Activated naive CD8-positive, alpha-beta T cell treated with anti-CD3 and anti-CD28 coated beads, Interleukin-2, amount 10 ng/mL, durations not matched to agents 7 days and 5 days (primary cell): ENCODE measurements around the gene MYL11. TPM values are rescaled to one million over a fixed set of nuclear protein-coding genes. Genes with fewer than 3 reads are reported as not detected.
A peak's percentile ranks its signal among the peaks of the same experiment; 100 is the strongest.
"Not testable (repeated sequence)": the region's sequence is repeated elsewhere in the genome, so short reads cannot be mapped to it uniquely, and the experiment has no call there.

Experiments
- ATAC-seq: fragments of 150-1000 bp; cut with Tn5 transposase; one replicate; pipeline ENCODE4 v1.10.0; 2021; ENCODE audit warnings: low read depth, moderate library complexity
- POLR2A ChIA-PET: fragments of 350-600 bp; sonication (Branson Sonifier 250); formaldehyde crosslinking; loops from one replicate; lab custom pipeline; 2021; ENCODE audit warnings: antibody characterized with exemption; lab: Charles Lee
- DNase-seq: peaks from one replicate; pipeline ENCODE4 v3.0.0; 2021
- H3K27ac Mint-ChIP-seq: one replicate; pipeline ENCODE4 v1.8.0; 2022; ENCODE audit warnings: mild to moderate bottlenecking, mixed read lengths
- H3K27me3 Mint-ChIP-seq: one replicate; pipeline ENCODE4 v1.8.0; 2022; ENCODE audit warnings: mild to moderate bottlenecking, moderate library complexity, mixed read lengths
- H3K36me3 Mint-ChIP-seq: one replicate; pipeline ENCODE4 v1.8.0; 2021; ENCODE audit warnings: mild to moderate bottlenecking, mixed read lengths
- H3K4me1 Mint-ChIP-seq: one replicate; pipeline ENCODE4 v1.8.0; 2021; ENCODE audit warnings: mixed read lengths
- H3K4me3 Mint-ChIP-seq: one replicate; pipeline ENCODE4 v1.8.0; 2022; ENCODE audit warnings: mild to moderate bottlenecking, moderate library complexity, mixed read lengths
- H3K9me3 Mint-ChIP-seq: one replicate; pipeline ENCODE4 v1.8.0; 2021; ENCODE audit warnings: mixed read lengths
- total RNA-seq, 2 experiments: library from RNA; stranded (reverse); gene quantifications; one replicate each; pipeline ENCODE4 v1.2.3, GENCODE V29; 2021

MYL11 gene
- 1 to 10 TPM in 1 of 2 experiments, not detected in 1; 1.7 TPM for total RNA-seq

- POLR2A ChIA-PET = interaction anchor here (1.4 kb wide), 1 partner anchor 9 kb away, joined by 3 read pairs; no protein-coding TSS in a partner anchor
- Mint-ChIP-seq H3K36me3 (peaks cover 9% of the 10 kb centered on the region), H3K9me3 (no peaks in the 10 kb centered on the region), H3K4me3 (no peak within 1 kb of the TSS), H3K27ac (peak within 1 kb of the TSS; percentile 74), H3K4me1 (peaks cover 21% of the 10 kb centered on the region), H3K27me3 (no peaks in the 10 kb centered on the region)
- DNase-seq (no peak), ATAC-seq (no peak)
Measured at GRCh38 chr16:30374538-30374937, at the start of gene MYL11. Gene MYL11 (plus strand): TSS chr16:30374802. CDS start chr16:30374858, 56 bp downstream.

DNA sequence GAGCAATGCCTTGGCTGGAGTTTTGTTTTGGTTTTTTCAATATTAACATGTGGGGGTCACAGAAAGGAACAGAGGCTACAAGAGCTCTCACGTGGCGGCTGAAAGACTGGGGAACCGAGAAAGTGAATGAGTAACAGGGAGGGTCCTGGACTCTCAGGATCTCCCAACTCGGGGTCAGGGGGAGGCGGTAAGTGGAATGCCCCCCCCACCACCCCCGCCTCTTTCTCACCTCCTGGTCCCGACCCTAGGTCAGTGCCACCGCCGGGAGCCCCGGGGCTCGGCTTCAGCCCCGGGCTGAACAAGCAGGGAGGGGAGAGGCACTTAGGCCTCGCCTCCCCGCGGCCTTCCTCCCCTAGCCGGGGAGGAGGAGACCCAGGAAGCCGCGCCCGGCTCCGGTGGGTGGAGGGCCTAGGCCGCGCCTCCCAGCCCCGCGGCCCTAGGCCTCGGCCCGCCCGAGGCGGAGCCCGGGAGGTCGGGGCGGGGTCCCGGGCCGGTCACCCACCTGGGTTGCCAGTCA is 40.1 kb upstream of the MYL11 start:
- H3K4me1 Mint-ChIP-seq = peaks cover 13% of the 10 kb centered on the region
- H3K27me3 Mint-ChIP-seq, H3K9me3 Mint-ChIP-seq, H3K36me3 Mint-ChIP-seq: not testable (repeated sequence)
- H3K27ac Mint-ChIP-seq = peak overlapping the region; percentile 85
- POLR2A ChIA-PET = interaction anchor here (0.8 to 2.0 kb wide), 6 partner anchors 19 to 269 kb away, joined by 3 to 13 read pairs (median 4); partner anchors contain the start of genes ALDOA, CD2BP2 and DCTPP1
- ATAC-seq (peak; percentile 93), DNase-seq (peak; percentile 91)
- peak overlapping the region; percentile 100 for H3K4me3 Mint-ChIP-seq

GRCh38 chr16:30335028-30335597 is 39.5 kb upstream of the MYL11 start:
- Mint-ChIP-seq H3K4me1 (peaks cover 16% of the 10 kb centered on the region), H3K27ac (peak overlapping the region; percentile 84), H3K4me3 (peak overlapping the region; percentile 88)
- POLR2A ChIA-PET = interaction anchor here (0.6 to 2.0 kb wide), 13 partner anchors 19 to 269 kb away, joined by 3 to 13 read pairs (median 3); partner anchors contain the start of genes ALDOA, CD2BP2, DCTPP1 and ZNF771
- ATAC-seq (peak; percentile 82), DNase-seq (peak; percentile 92)
- not testable (repeated sequence) for H3K27me3 Mint-ChIP-seq, H3K36me3 Mint-ChIP-seq, H3K9me3 Mint-ChIP-seq

DNA sequence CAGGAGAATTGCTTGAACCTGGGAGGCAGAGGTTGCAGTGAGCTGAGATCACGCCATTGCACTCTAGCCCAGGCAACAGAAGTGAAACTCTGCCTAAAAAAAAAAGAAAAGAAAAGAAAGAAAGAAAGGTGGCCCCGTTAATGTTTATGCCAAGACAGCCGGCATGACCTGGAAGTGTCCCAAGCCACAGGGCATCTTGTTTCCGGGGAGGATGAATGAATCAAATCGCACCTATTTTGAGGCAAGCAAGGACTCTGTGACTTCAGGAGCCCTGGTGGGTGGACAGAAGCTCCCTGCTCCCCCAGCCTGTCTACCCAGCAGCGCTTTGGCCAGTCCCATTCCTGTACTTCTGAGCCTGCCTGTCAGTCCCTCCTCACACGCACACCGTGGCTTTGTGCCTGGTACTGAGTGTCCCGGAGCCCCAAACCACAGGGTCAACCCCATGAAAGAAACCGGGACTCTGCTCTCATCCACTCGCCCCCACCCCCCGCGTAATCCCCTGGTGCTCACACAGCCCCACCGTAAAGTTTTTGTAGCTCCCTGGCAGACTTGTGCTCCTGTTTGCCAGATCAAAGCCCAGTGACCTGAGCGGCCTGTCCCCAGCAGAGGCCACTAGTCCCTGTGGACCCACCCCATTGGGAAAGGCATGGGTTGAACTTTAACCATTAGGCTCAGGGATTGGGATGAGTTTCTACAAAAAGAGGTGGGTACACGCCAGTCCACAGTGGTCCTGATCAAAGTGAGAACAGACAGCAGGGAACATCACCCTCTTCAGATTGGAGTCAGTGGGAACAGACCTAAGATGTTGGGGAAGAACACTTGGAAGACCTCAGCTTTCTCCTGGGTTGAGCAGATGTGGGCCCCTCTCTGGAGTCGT is 38.8 kb upstream of the MYL11 start:
- Mint-ChIP-seq H3K27ac (peak overlapping the region; percentile 84), H3K36me3 (peaks cover 1% of the 10 kb centered on the region), H3K27me3 (no peaks in the 10 kb centered on the region), H3K9me3 (no peaks in the 10 kb centered on the region), H3K4me3 (peak overlapping the region; percentile 88), H3K4me1 (peaks cover 17% of the 10 kb centered on the region)
- POLR2A ChIA-PET = interaction anchor here (0.6 to 2.0 kb wide), 14 partner anchors 18 to 270 kb away, joined by 3 to 13 read pairs (median 3); partner anchors contain the start of genes ALDOA, CD2BP2, DCTPP1 and ZNF771
- DNase-seq (no peak), ATAC-seq (peak; percentile 0)

DNA sequence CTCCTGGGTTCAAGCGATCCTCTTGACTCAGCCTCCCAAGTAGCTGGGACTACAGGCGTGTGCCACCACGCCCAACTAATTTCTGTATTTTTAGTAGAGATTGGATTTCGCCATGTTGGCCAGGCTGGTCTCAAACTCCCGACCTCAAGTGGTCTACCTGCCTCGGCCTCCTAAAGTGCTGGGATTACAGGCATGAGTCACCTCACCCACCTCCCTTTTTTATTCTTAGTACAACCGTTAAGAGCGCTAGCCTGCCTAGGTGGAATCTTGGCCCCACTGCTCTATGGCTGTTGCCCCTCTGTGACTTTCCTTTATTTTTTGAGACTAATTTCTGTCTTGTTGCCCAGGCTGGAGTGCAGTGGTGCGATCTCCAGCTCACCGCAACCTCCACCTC is 36.6 kb upstream of the MYL11 start:
- peaks cover 15% of the 10 kb centered on the region for H3K4me1 Mint-ChIP-seq
- H3K4me3 Mint-ChIP-seq, POLR2A ChIA-PET: not testable (repeated sequence)

DNA sequence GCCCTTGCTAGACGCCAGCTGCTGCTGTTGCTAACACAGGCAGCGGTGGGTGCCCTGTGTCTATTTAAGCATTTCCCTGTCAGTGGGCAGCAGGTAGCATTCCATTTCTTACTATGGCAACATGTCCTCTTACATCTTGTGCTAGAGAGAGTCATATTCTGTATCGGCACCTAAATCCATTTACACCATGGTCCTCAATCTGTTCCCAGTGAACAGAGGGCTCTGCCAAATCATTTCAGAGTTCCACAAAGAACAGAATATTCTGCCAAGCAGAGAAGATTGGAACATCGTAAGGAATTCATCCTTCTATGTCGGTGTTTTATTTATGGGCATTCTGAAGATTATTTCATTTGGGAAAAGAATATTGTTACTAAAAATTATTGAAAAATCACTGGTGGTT is 35.9 kb upstream of the MYL11 start:
- H3K4me3 Mint-ChIP-seq, H3K27me3 Mint-ChIP-seq, ATAC-seq, H3K27ac Mint-ChIP-seq, POLR2A ChIA-PET, H3K9me3 Mint-ChIP-seq, DNase-seq, H3K36me3 Mint-ChIP-seq: not testable (repeated sequence)
- H3K4me1 Mint-ChIP-seq = peaks cover 15% of the 10 kb centered on the region

More for the DNA sequence above, 36.6 kb upstream of the MYL11 start:
- not testable (repeated sequence) for H3K27ac Mint-ChIP-seq, H3K27me3 Mint-ChIP-seq, DNase-seq, H3K36me3 Mint-ChIP-seq, H3K9me3 Mint-ChIP-seq, ATAC-seq

DNA sequence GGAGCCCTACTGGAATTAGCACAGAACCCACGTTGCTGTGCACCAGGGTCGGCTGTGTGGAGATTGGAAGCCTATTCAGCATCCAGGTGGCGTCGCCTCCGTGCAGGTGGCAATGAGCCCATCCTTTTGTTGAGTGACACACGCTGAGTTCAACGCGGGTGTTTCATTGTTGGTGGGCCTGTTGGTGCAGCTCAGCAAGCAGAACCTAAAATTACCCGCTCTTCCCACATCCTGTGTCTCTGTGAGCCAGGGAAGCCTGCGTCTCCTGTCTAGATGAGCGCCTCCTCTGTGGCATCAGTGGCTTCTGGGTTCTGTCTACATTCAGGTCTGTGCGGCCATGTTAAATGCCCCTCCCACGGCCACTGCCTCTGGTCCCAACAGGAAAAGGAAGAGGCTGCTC is 34.0 kb upstream of the MYL11 start:
- H3K27ac Mint-ChIP-seq = peak overlapping the region; percentile 58
- no peak for DNase-seq

GRCh38 chr16:30341971-30342370 is 32.6 kb upstream of the MYL11 start:
- not testable (repeated sequence) for H3K9me3 Mint-ChIP-seq, H3K36me3 Mint-ChIP-seq, H3K4me1 Mint-ChIP-seq, DNase-seq, ATAC-seq, H3K4me3 Mint-ChIP-seq, H3K27ac Mint-ChIP-seq, H3K27me3 Mint-ChIP-seq
- POLR2A ChIA-PET = interaction anchor here (1.9 kb wide), 1 partner anchor 13 kb away, joined by 9 read pairs; the partner anchor contains the start of gene CD2BP2

More for the DNA sequence above, 34.0 kb upstream of the MYL11 start:
- H3K4me1 Mint-ChIP-seq = peaks cover 13% of the 10 kb centered on the region
- POLR2A ChIA-PET = interaction anchor here (0.6 to 1.9 kb wide), 3 partner anchors 14 to 48 kb away, joined by 4 to 9 read pairs (median 6); partner anchors contain the start of gene CD2BP2
- peak overlapping the region; percentile 66 for H3K4me3 Mint-ChIP-seq
- ATAC-seq = peak; percentile 70
- no peaks in the 10 kb centered on the region for H3K27me3 Mint-ChIP-seq
- no peaks in the 10 kb centered on the region for H3K36me3 Mint-ChIP-seq
- H3K9me3 Mint-ChIP-seq = no peaks in the 10 kb centered on the region

GRCh38 chr16:30342751-30343490 is 31.7 kb upstream of the MYL11 start:
- DNase-seq (no peak), ATAC-seq (no peak)
- Mint-ChIP-seq H3K27ac (no peak overlapping the region), H3K4me3 (no peak overlapping the region), H3K9me3 (no peaks in the 10 kb centered on the region), H3K36me3 (no peaks in the 10 kb centered on the region), H3K27me3 (no peaks in the 10 kb centered on the region), H3K4me1 (peaks cover 8% of the 10 kb centered on the region)
- POLR2A ChIA-PET = interaction anchor here (1.9 kb wide), 1 partner anchor 12 kb away, joined by 9 read pairs; the partner anchor contains the start of gene CD2BP2

GRCh38 chr16:30343491-30343820 is 31.1 kb upstream of the MYL11 start:
- H3K27me3 Mint-ChIP-seq, H3K4me1 Mint-ChIP-seq, H3K9me3 Mint-ChIP-seq, H3K4me3 Mint-ChIP-seq, DNase-seq, H3K36me3 Mint-ChIP-seq, ATAC-seq, POLR2A ChIA-PET, H3K27ac Mint-ChIP-seq: not testable (repeated sequence)

- ATAC-seq = no peak
- Mint-ChIP-seq H3K27me3 (no peaks in the 10 kb centered on the region), H3K36me3 (peaks cover 10% of the 10 kb centered on the region), H3K27ac (no peak overlapping the region), H3K4me3 (no peak overlapping the region), H3K9me3 (no peaks in the 10 kb centered on the region), H3K4me1 (peaks cover 18% of the 10 kb centered on the region)
- POLR2A ChIA-PET = interaction anchor here (0.6 to 1.5 kb wide), 2 partner anchors 9 to 347 kb away, joined by 4 to 5 read pairs; partner anchors contain the start of gene CD2BP2
- DNase-seq = no peak
Measured at GRCh38 chr16:30346286-30346685, 28.3 kb upstream of the MYL11 start.

DNA sequence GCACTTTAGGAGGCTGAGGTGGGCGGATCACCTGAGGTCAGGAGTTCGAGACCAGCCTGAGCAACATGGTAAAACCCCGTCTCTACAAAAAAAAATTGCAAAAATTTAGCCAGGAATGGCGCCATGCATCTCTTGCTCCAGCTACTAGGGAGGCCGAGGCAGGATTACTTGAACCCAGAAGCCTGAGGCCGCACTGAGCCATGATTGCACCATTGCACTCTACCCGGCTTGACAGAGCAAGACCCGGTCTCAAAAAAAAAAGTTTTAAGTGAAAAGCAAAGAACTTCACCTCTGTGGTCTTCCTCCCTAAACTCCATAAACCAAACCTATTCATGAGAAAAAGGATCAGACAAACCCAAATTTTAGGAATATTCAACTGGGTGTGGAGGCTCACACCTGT is 26.5 kb upstream of the MYL11 start:
- no peak overlapping the region for H3K27ac Mint-ChIP-seq
- H3K36me3 Mint-ChIP-seq = peaks cover 14% of the 10 kb centered on the region
- DNase-seq (no peak), ATAC-seq (no peak)
- no peaks in the 10 kb centered on the region for H3K27me3 Mint-ChIP-seq
- POLR2A ChIA-PET = no interaction called here
- H3K4me3 Mint-ChIP-seq = no peak overlapping the region
- H3K4me1 Mint-ChIP-seq = peaks cover 21% of the 10 kb centered on the region
- H3K9me3 Mint-ChIP-seq = no peaks in the 10 kb centered on the region
